Osteoblast (primary cell): ENCODE results near the gene DECR2. TPM values are rescaled to one million over a fixed set of nuclear protein-coding genes. Genes with fewer than 3 reads are reported as not detected.

Experiments
- DNase-seq: peaks from one replicate; pipeline ENCODE4 v3.0.0; 2011; ENCODE audit warnings: low spot score, mixed read lengths; ENCODE audit not compliant: insufficient read length; ENCODE audit errors: missing footprints
- H2AFZ ChIP-seq: 2 replicates; pipeline ENCODE4 v1.6.0; 2011; ENCODE audit warnings: mild to moderate bottlenecking, low read length
- H3K27ac ChIP-seq: 2 replicates; pipeline ENCODE4 v1.5.1; 2011; ENCODE audit warnings: mild to moderate bottlenecking, low read depth, low read length, moderate library complexity
- H3K27me3 ChIP-seq: 2 replicates; pipeline ENCODE4 v1.6.0; 2012; ENCODE audit warnings: mild to moderate bottlenecking, control low read depth, inconsistent platforms, low read length, moderate library complexity; ENCODE audit not compliant: insufficient read depth
- H3K36me3 ChIP-seq: 2 replicates; pipeline ENCODE4 v1.5.1; 2011; ENCODE audit warnings: mild to moderate bottlenecking, low read length, control low read depth, moderate library complexity; ENCODE audit not compliant: insufficient read depth
- H3K4me1 ChIP-seq: 2 replicates; pipeline ENCODE4 v1.5.1; 2011; ENCODE audit warnings: mild to moderate bottlenecking, low read length, control low read depth, moderate library complexity; ENCODE audit not compliant: insufficient read depth
- H3K4me2 ChIP-seq: 2 replicates; pipeline ENCODE4 v1.6.0; 2011; ENCODE audit warnings: mild to moderate bottlenecking, low read length; ENCODE audit not compliant: insufficient read depth
- H3K4me3 ChIP-seq: fragments of 200-600 bp; sonication (generic); 3 replicates; pipeline ENCODE4 v1.5.1; 2012; ENCODE audit warnings: mild to moderate bottlenecking, low read length, inconsistent platforms; ENCODE audit not compliant: insufficient read depth
- H3K79me2 ChIP-seq: 2 replicates; pipeline ENCODE4 v1.6.0; 2012; ENCODE audit warnings: mild to moderate bottlenecking, low read length, control low read depth, inconsistent platforms; ENCODE audit not compliant: insufficient read depth
- H3K9me3 ChIP-seq: 2 replicates; pipeline ENCODE4 v1.5.1; 2011; ENCODE audit warnings: low read depth, low read length, control low read depth
- H4K20me1 ChIP-seq: 2 replicates; pipeline ENCODE4 v1.6.0; 2012; ENCODE audit warnings: mild to moderate bottlenecking, low read length, control low read depth; ENCODE audit not compliant: insufficient read depth
- total RNA-seq: library from RNA; depleted of rRNA; stranded (reverse); fragments of >200 nt; gene quantifications from 2 replicates; pipeline ENCODE4 v1.2.3, GENCODE V29; 2012
- TF ChIP-seq, protein P1 (sequence below): IDR thresholded peaks from 2 replicates; pipeline ENCODE4 v1.5.1; 2011; ENCODE audit warnings: mild to moderate bottlenecking, low read depth, low read length, moderate library complexity; ENCODE audit errors: extremely low read depth

The DECR2 gene
- total RNA-seq, 1 donor, result 18.1 TPM

DNA sequence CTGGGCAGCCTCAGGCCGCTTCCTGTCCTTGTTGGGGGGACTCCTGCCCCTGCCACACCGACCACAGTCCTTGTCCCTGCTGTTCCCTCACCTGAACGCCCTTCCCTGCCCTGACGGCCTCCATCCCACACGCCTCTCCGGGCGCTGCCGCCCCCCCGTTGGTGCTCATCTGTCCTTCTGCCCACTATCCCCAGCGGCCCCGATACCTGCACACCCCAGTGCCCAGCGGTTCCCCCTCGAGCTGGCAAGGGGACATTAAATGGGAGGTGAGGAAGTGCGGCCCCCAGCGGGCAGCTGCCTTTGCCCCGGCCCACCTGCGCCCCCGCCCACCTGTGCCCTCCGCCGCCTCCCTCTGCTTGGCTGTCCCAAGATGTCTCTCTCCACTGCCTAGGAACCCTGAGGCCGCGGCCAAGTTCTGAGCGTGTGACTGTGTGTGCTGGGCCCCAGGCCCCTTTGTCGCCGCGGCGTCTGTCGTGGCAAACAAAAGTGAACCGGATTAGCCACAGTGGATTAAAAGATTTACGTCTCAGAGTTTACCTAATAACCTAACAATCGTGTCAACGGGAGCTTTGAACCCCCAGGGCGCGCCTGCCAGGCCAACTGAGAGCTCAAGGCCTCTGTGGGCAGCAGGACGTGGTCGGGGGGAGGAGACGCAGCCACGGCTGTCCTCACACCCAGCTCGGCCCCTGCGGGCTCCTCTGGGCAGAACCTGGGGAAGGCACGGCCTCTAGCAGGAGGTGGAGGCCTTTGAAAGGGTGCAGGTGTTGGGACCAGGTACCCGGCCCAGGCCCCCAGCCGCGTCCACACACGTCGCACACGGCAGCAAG, 41.6 kb upstream of the DECR2 start:
- Histone ChIP-seq H4K20me1 (no peaks in the 10 kb centered on the region), H3K27me3 (peaks cover 8% of the 10 kb centered on the region), H3K36me3 (no peaks in the 10 kb centered on the region), H3K4me1 (no peaks in the 10 kb centered on the region), H3K9me3 (no peaks in the 10 kb centered on the region), H3K27ac (no peak overlapping the region), H2AFZ (no peak overlapping the region), H3K79me2 (no peaks in the 10 kb centered on the region), H3K4me2 (no peak overlapping the region), H3K4me3 (no peak overlapping the region)
- peak; percentile 90 for DNase-seq
- TF ChIP-seq, protein P1, sequence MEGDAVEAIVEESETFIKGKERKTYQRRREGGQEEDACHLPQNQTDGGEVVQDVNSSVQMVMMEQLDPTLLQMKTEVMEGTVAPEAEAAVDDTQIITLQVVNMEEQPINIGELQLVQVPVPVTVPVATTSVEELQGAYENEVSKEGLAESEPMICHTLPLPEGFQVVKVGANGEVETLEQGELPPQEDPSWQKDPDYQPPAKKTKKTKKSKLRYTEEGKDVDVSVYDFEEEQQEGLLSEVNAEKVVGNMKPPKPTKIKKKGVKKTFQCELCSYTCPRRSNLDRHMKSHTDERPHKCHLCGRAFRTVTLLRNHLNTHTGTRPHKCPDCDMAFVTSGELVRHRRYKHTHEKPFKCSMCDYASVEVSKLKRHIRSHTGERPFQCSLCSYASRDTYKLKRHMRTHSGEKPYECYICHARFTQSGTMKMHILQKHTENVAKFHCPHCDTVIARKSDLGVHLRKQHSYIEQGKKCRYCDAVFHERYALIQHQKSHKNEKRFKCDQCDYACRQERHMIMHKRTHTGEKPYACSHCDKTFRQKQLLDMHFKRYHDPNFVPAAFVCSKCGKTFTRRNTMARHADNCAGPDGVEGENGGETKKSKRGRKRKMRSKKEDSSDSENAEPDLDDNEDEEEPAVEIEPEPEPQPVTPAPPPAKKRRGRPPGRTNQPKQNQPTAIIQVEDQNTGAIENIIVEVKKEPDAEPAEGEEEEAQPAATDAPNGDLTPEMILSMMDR, result no peak

- Histone ChIP-seq H3K36me3 (no peaks in the 10 kb centered on the region), H3K79me2 (no peaks in the 10 kb centered on the region), H3K27ac (no peak overlapping the region), H3K4me1 (no peaks in the 10 kb centered on the region), H3K27me3 (peaks cover 8% of the 10 kb centered on the region), H3K9me3 (no peaks in the 10 kb centered on the region), H2AFZ (no peak overlapping the region), H3K4me3 (no peak overlapping the region), H4K20me1 (no peaks in the 10 kb centered on the region), H3K4me2 (no peak overlapping the region)
- no peak for DNase-seq
- TF ChIP-seq, protein P1, result no peak
Measured at GRCh38 chr16:360698-361336, 40.9 kb upstream of the DECR2 start.

DNA sequence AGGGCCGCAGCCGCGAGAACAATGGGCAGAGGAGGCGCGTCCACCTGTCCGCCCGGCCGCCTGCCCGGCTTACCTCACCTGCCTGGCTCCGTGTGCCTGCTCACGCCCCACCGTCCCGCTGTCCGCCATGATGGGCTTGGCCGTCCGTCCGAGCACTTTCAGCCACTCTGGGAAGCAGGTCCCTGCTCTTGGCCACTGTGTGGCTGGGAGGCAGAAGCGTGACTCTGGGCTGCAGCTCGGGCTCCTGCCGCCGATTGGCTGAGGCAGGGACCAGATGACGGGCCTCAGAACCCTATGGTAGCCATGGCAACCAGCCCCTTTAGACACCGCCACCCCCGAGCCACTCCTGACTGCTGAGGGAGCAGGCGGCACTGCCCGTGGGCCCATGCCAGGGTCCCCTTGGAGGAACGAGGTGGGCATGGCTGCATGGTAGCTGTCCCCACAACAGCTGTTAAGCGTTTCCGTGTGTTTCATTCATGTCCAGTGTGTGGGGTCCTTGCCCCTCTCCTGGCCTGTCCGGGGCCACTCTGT, 40.3 kb upstream of the DECR2 start:
- H3K27me3 ChIP-seq, result peaks cover 8% of the 10 kb centered on the region
- no peak overlapping the region for H2AFZ ChIP-seq
- H3K4me3 ChIP-seq, result no peak overlapping the region
- H3K36me3 ChIP-seq, result no peaks in the 10 kb centered on the region
- no peak for DNase-seq
- no peaks in the 10 kb centered on the region for H3K4me1 ChIP-seq
- H3K4me2 ChIP-seq, result no peak overlapping the region
- H3K27ac ChIP-seq, result no peak overlapping the region
- H3K9me3 ChIP-seq, result no peaks in the 10 kb centered on the region
- H3K79me2 ChIP-seq, result no peaks in the 10 kb centered on the region
- TF ChIP-seq, protein P1, result no peak
- no peaks in the 10 kb centered on the region for H4K20me1 ChIP-seq
